Loucy (cell line): ENCODE data around the gene SYNE2.

Experiments used
- H2AFZ ChIP-seq: fragments of 200-600 bp; sonication (generic); 2 replicates; pipeline ENCODE4 v1.6.0; 2016; ENCODE audit warnings: antibody characterized with exemption, mild to moderate bottlenecking, low read length, moderate library complexity
- H3F3A ChIP-seq: fragments of 200-600 bp; 2 replicates; pipeline ENCODE4 v1.6.0; 2016; ENCODE audit warnings: antibody characterized with exemption, low read depth, mild to moderate bottlenecking
- H3K27me3 ChIP-seq: fragments of 200-600 bp; sonication (generic); 2 replicates; pipeline ENCODE4 v1.6.1; 2014; ENCODE audit warnings: low read length, mild to moderate bottlenecking; ENCODE audit not compliant: insufficient read depth, poor library complexity, severe bottlenecking
- H3K36me3 ChIP-seq: fragments of 200-600 bp; sonication (generic); 2 replicates; pipeline ENCODE4 v1.6.1; 2016; ENCODE audit warnings: low read length; ENCODE audit not compliant: insufficient read depth
- H3K4me1 ChIP-seq: fragments of 200-600 bp; sonication (generic); 2 replicates; pipeline ENCODE4 v1.5.1; 2014; ENCODE audit warnings: low read length, mild to moderate bottlenecking; ENCODE audit not compliant: insufficient read depth, poor library complexity, severe bottlenecking
- H3K4me2 ChIP-seq: fragments of 200-600 bp; sonication (generic); 2 replicates; pipeline ENCODE4 v1.6.0; 2014; ENCODE audit warnings: antibody characterized with exemption, low read length, low read depth, mild to moderate bottlenecking; ENCODE audit not compliant: poor library complexity, severe bottlenecking
- H3K4me3 ChIP-seq: fragments of 200-600 bp; sonication (generic); 2 replicates; pipeline ENCODE4 v1.5.1; 2014; ENCODE audit warnings: low read length, mild to moderate bottlenecking, mixed read lengths; ENCODE audit not compliant: poor library complexity, severe bottlenecking
- H3K79me2 ChIP-seq: fragments of 200-600 bp; sonication (generic); 2 replicates; pipeline ENCODE4 v1.6.1; 2014; ENCODE audit warnings: low read length; ENCODE audit not compliant: insufficient read depth
- H3K9ac ChIP-seq: fragments of 200-600 bp; sonication (generic); 2 replicates; pipeline ENCODE4 v1.6.0; 2014; ENCODE audit warnings: mild to moderate bottlenecking, low read depth, low read length, moderate library complexity; ENCODE audit not compliant: poor library complexity, severe bottlenecking
- H3K9me2 ChIP-seq: fragments of 200-600 bp; sonication (generic); replicated peaks from 2 replicates; pipeline ENCODE4 v1.6.1; 2016; ENCODE audit warnings: low read depth, low read length, mixed read lengths
- H3K9me3 ChIP-seq: fragments of 200-600 bp; sonication (generic); 2 replicates; pipeline ENCODE4 v1.6.1; 2014; ENCODE audit warnings: mild to moderate bottlenecking, antibody characterized with exemption, low read length, low read depth; ENCODE audit not compliant: insufficient read depth
- H4K20me1 ChIP-seq: fragments of 200-600 bp; sonication (generic); 2 replicates; pipeline ENCODE4 v1.6.0; 2014; ENCODE audit warnings: antibody characterized with exemption, low read length, mild to moderate bottlenecking; ENCODE audit not compliant: insufficient read depth, poor library complexity, severe bottlenecking
- CTCF ChIP-seq: fragments of 200-600 bp; sonication (generic); conservative IDR thresholded peaks from 2 replicates; pipeline ENCODE4 v1.5.1; 2014; ENCODE audit warnings: mild to moderate bottlenecking, antibody characterized with exemption, low read length
- EZH2phosphoT487 ChIP-seq: fragments of 200-600 bp; IDR thresholded peaks from 2 replicates; pipeline ENCODE4 v1.6.1; 2018; ENCODE audit warnings: antibody characterized with exemption, mild to moderate bottlenecking, moderate library complexity, borderline replicate concordance

SYNE2 gene

GRCh38 chr14:63848890-63849289 lies 3.9 kb upstream of the SYNE2 start:
- no peaks in the 10 kb centered on the region for H3K27me3 ChIP-seq
- no peak overlapping the region for H2AFZ ChIP-seq
- H3F3A ChIP-seq, result no peaks in the 10 kb centered on the region
- peaks cover 5% of the 10 kb centered on the region for H3K4me1 ChIP-seq
- H3K9me2 ChIP-seq, result no peaks in the 10 kb centered on the region
- H3K9ac ChIP-seq, result no peak overlapping the region
- no peaks in the 10 kb centered on the region for H3K9me3 ChIP-seq
- no peak overlapping the region for H3K4me3 ChIP-seq
- no peak overlapping the region for H3K4me2 ChIP-seq
- H3K36me3 ChIP-seq, result no peaks in the 10 kb centered on the region
- H3K79me2 ChIP-seq, result peaks cover under 1% of the 10 kb centered on the region; the same call in 1 of the 2 replicates
- no peak for TF ChIP-seq EZH2phosphoT487
- TF ChIP-seq CTCF, result no peak
- H4K20me1 ChIP-seq, result no peaks in the 10 kb centered on the region

- Histone ChIP-seq H3K9me2 (no peaks in the 10 kb centered on the region; the same call in 1 of the 2 replicates), H3F3A (no peaks in the 10 kb centered on the region), H4K20me1 (peaks cover 11% of the 10 kb centered on the region), H3K4me1 (peaks cover 34% of the 10 kb centered on the region), H3K79me2 (peaks cover 33% of the 10 kb centered on the region), H3K27me3 (no peaks in the 10 kb centered on the region), H2AFZ (peak overlapping the region; percentile 90), H3K4me3 (peak overlapping the region; percentile 83), H3K9me3 (no peaks in the 10 kb centered on the region), H3K36me3 (no peaks in the 10 kb centered on the region), H3K4me2 (peak overlapping the region; percentile 100), H3K9ac (peak overlapping the region; percentile 62)
- no peak; the same call in 1 of the 2 replicates for TF ChIP-seq CTCF
- TF ChIP-seq EZH2phosphoT487, result no peak
Observed at GRCh38 chr14:63852271-63852816, 460 bp upstream of the SYNE2 start.

GRCh38 chr14:63853831-63854293 lies 1.1 kb downstream of the SYNE2 start:
- Histone ChIP-seq H3F3A (no peaks in the 10 kb centered on the region), H2AFZ (peak overlapping the region; percentile 70; the same call in 1 of the 2 replicates)

GRCh38 chr14:63854330-63854729 lies 1.5 kb downstream of the SYNE2 start:
- Histone ChIP-seq H3K79me2 (peaks cover 42% of the 10 kb centered on the region), H3K4me3 (peak overlapping the region; percentile 83), H3K9me2 (no peaks in the 10 kb centered on the region; the same call in 1 of the 2 replicates), H2AFZ (0 out of 2 replicates have a peak overlapping the region, but pooled peaks have one; percentile 70), H3K9ac (peak overlapping the region; percentile 57), H3K9me3 (no peaks in the 10 kb centered on the region), H3K4me1 (peaks cover 40% of the 10 kb centered on the region), H4K20me1 (peaks cover 11% of the 10 kb centered on the region), H3K27me3 (no peaks in the 10 kb centered on the region), H3K36me3 (no peaks in the 10 kb centered on the region), H3K4me2 (peak overlapping the region; percentile 100), H3F3A (no peaks in the 10 kb centered on the region)
- TF ChIP-seq EZH2phosphoT487 (no peak), CTCF (no peak)

More at GRCh38 chr14:63853831-63854293, 1.1 kb downstream of the SYNE2 start:
- H3K9ac ChIP-seq, result peak overlapping the region; percentile 57
- no peaks in the 10 kb centered on the region for H3K27me3 ChIP-seq
- H3K9me3 ChIP-seq, result no peaks in the 10 kb centered on the region
- H3K79me2 ChIP-seq, result peaks cover 40% of the 10 kb centered on the region
- H3K4me3 ChIP-seq, result peak overlapping the region; percentile 83
- peak overlapping the region; percentile 100 for H3K4me2 ChIP-seq
- no peaks in the 10 kb centered on the region for H3K36me3 ChIP-seq
- H3K9me2 ChIP-seq, result no peaks in the 10 kb centered on the region; the same call in 1 of the 2 replicates
- no peak for TF ChIP-seq EZH2phosphoT487
- H3K4me1 ChIP-seq, result peaks cover 40% of the 10 kb centered on the region
- H4K20me1 ChIP-seq, result peaks cover 11% of the 10 kb centered on the region
